ENCODE measurements around the gene FAM170B. TPM values are rescaled to one million over a fixed set of nuclear protein-coding genes. Genes with fewer than 3 reads are reported as not detected.

FAM170B gene
- total and polyA plus RNA-seq, 5 donors, result not detected

GRCh38 chr10:49119746-49120145, 14.1 kb downstream of the FAM170B start:
- no peak overlapping the region for H3K4me3 ChIP-seq (ENCODE audit: low read length)
- H3K9me3 ChIP-seq (ENCODE audit: control insufficient read depth, low read length), result no peaks in the 10 kb centered on the region
- no peaks in the 10 kb centered on the region for H3K27me3 ChIP-seq (ENCODE audit: control insufficient read depth, insufficient read depth)
- 70% methylated on average over 3 of the region's 3 CpGs for WGBS
- ATAC-seq (no peak), DNase-seq (no peak)
- no peak overlapping the region for H3K27ac ChIP-seq (ENCODE audit: low read length)
- intact Hi-C loops (cut with DNase I), result loop anchor here in 2 of 4 donors (10.0 kb wide), 1 partner anchor 115 kb away; no protein-coding TSS in a partner anchor
- H3K4me1 ChIP-seq (ENCODE audit: control insufficient read depth, insufficient read depth, low read length), result no peaks in the 10 kb centered on the region

GRCh38 chr10:49118430-49119074, 15.3 kb downstream of the FAM170B start:
- DNase-seq (no peak), ATAC-seq (no peak)
- WGBS, result 43% methylated on average over 6 of the region's 6 CpGs
- intact Hi-C loops (cut with DNase I), result loop anchor here in 2 of 4 donors (10.0 kb wide), 1 partner anchor 114 kb away; no protein-coding TSS in a partner anchor
- H3K27me3 ChIP-seq (ENCODE audit: control insufficient read depth, insufficient read depth), result no peaks in the 10 kb centered on the region
- peaks cover 4% of the 10 kb centered on the region for H3K4me1 ChIP-seq (ENCODE audit: control insufficient read depth, insufficient read depth, low read length)
- no peak overlapping the region for H3K4me3 ChIP-seq (ENCODE audit: low read length)
- H3K9me3 ChIP-seq (ENCODE audit: control insufficient read depth, low read length), result no peaks in the 10 kb centered on the region
- no peak overlapping the region for H3K27ac ChIP-seq (ENCODE audit: low read length)

GRCh38 chr10:49117376-49118070, 16.3 kb downstream of the FAM170B start:
- intact Hi-C loops (cut with DNase I), result loop anchor here in 2 of 4 donors (10.0 kb wide), 1 partner anchor 113 kb away; no protein-coding TSS in a partner anchor
- no peak for ATAC-seq
- 67% methylated on average over 4 of the region's 4 CpGs for WGBS

GRCh38 chr10:49116509-49117375, 17.1 kb downstream of the FAM170B start:
- ATAC-seq (no peak), DNase-seq (no peak)
- intact Hi-C loops (cut with DNase I), result loop anchor here in 2 of 4 donors (10.0 kb wide), 1 partner anchor 112 kb away; no protein-coding TSS in a partner anchor
- no peaks in the 10 kb centered on the region for H3K27me3 ChIP-seq (ENCODE audit: control insufficient read depth, insufficient read depth)
- peaks cover 9% of the 10 kb centered on the region for H3K4me1 ChIP-seq (ENCODE audit: control insufficient read depth, insufficient read depth, low read length)
- WGBS, result 84% methylated on average over 5 of the region's 5 CpGs
- no peaks in the 10 kb centered on the region for H3K9me3 ChIP-seq (ENCODE audit: control insufficient read depth, low read length)
- H3K4me3 ChIP-seq (ENCODE audit: low read length), result no peak overlapping the region
- H3K27ac ChIP-seq (ENCODE audit: low read length), result no peak overlapping the region

More at GRCh38 chr10:49117376-49118070, 16.3 kb downstream of the FAM170B start:
- H3K9me3 ChIP-seq (ENCODE audit: control insufficient read depth, low read length), result no peaks in the 10 kb centered on the region
- no peak overlapping the region for H3K27ac ChIP-seq (ENCODE audit: low read length)
- peaks cover 6% of the 10 kb centered on the region for H3K4me1 ChIP-seq (ENCODE audit: control insufficient read depth, insufficient read depth, low read length)
- DNase-seq, result no peak
- H3K27me3 ChIP-seq (ENCODE audit: control insufficient read depth, insufficient read depth), result no peaks in the 10 kb centered on the region
- no peak overlapping the region for H3K4me3 ChIP-seq (ENCODE audit: low read length)

- Histone ChIP-seq H3K27me3 (ENCODE audit: control insufficient read depth, insufficient read depth) (no peaks in the 10 kb centered on the region), H3K4me3 (ENCODE audit: low read length) (peak overlapping the region; percentile 83), H3K27ac (ENCODE audit: low read length) (no peak overlapping the region), H3K4me1 (ENCODE audit: control insufficient read depth, insufficient read depth, low read length) (peaks cover 13% of the 10 kb centered on the region), H3K9me3 (ENCODE audit: control insufficient read depth, low read length) (no peaks in the 10 kb centered on the region)
- WGBS, result 81% methylated on average over 14 of the region's 14 CpGs
- ATAC-seq (no peak), DNase-seq (no peak)
- intact Hi-C loops (cut with DNase I), result loop anchor here in 2 of 4 donors (10.0 kb wide), 1 partner anchor 111 kb away; no protein-coding TSS in a partner anchor
These were observed 17.9 kb downstream of the FAM170B start for GRCh38 chr10:49115796-49116508.

GRCh38 chr10:49115015-49115795, 18.6 kb downstream of the FAM170B start, which contains the start of gene VSTM4:
Gene VSTM4 (minus strand): TSS chr10:49115522. CDS start chr10:49115485, 37 bp downstream.
- H3K4me1 ChIP-seq (ENCODE audit: control insufficient read depth, insufficient read depth, low read length), result peaks cover 14% of the 10 kb centered on the region
- intact Hi-C loops (cut with DNase I), result loop anchor here in 2 of 4 donors (10.0 kb wide), 1 partner anchor 110 kb away; no protein-coding TSS in a partner anchor
- H3K27ac ChIP-seq (ENCODE audit: low read length), result peak within 1 kb of the TSS; percentile 31
- 2% methylated on average over 95 of the region's 95 CpGs for WGBS
- H3K9me3 ChIP-seq (ENCODE audit: control insufficient read depth, low read length), result no peaks in the 10 kb centered on the region
- H3K27me3 ChIP-seq (ENCODE audit: control insufficient read depth, insufficient read depth), result no peaks in the 10 kb centered on the region
- peak within 1 kb of the TSS; percentile 83 for H3K4me3 ChIP-seq (ENCODE audit: low read length)
- ATAC-seq, result peak; percentile 64 to 65
- DNase-seq, result peak; percentile 60 to 89 (median 87)

GRCh38 chr10:49114718-49115014, 19.2 kb downstream of the FAM170B start:
- ATAC-seq (peak in 1 of 2 donors; percentile 12), DNase-seq (no peak)
- no peaks in the 10 kb centered on the region for H3K9me3 ChIP-seq (ENCODE audit: control insufficient read depth, low read length)
- H3K4me3 ChIP-seq (ENCODE audit: low read length), result peak overlapping the region; percentile 83
- intact Hi-C loops (cut with DNase I), result loop anchor here in 2 of 4 donors (10.0 kb wide), 1 partner anchor 110 kb away; no protein-coding TSS in a partner anchor
- peak overlapping the region; percentile 31 for H3K27ac ChIP-seq (ENCODE audit: low read length)
- peaks cover 14% of the 10 kb centered on the region for H3K4me1 ChIP-seq (ENCODE audit: control insufficient read depth, insufficient read depth, low read length)
- no peaks in the 10 kb centered on the region for H3K27me3 ChIP-seq (ENCODE audit: control insufficient read depth, insufficient read depth)
- WGBS, result 24% methylated on average over 9 of the region's 9 CpGs

- intact Hi-C loops (cut with DNase I), result loop anchor here in 2 of 4 donors (10.0 kb wide), 1 partner anchor 109 kb away; no protein-coding TSS in a partner anchor
- Histone ChIP-seq H3K27ac (ENCODE audit: low read length) (no peak overlapping the region), H3K4me1 (ENCODE audit: control insufficient read depth, insufficient read depth, low read length) (peaks cover 18% of the 10 kb centered on the region), H3K27me3 (ENCODE audit: control insufficient read depth, insufficient read depth) (no peaks in the 10 kb centered on the region), H3K4me3 (ENCODE audit: low read length) (peak overlapping the region; percentile 16), H3K9me3 (ENCODE audit: control insufficient read depth, low read length) (no peaks in the 10 kb centered on the region)
- peak in 1 of 2 donors; percentile 6 for ATAC-seq
- DNase-seq, result no peak
- WGBS, result 54% methylated on average over 3 of the region's 3 CpGs
These were observed 20.1 kb downstream of the FAM170B start for GRCh38 chr10:49113741-49114141.

- peaks cover 18% of the 10 kb centered on the region for H3K4me1 ChIP-seq (ENCODE audit: control insufficient read depth, insufficient read depth, low read length)
- no peak overlapping the region for H3K4me3 ChIP-seq (ENCODE audit: low read length)
- ATAC-seq (no peak), DNase-seq (no peak)
- H3K27me3 ChIP-seq (ENCODE audit: control insufficient read depth, insufficient read depth), result no peaks in the 10 kb centered on the region
- H3K9me3 ChIP-seq (ENCODE audit: control insufficient read depth, low read length), result no peaks in the 10 kb centered on the region
- intact Hi-C loops (cut with DNase I), result loop anchor here in 2 of 4 donors (10.0 kb wide), 1 partner anchor 108 kb away; no protein-coding TSS in a partner anchor
- 49% methylated on average over 3 of the region's 3 CpGs for WGBS
- no peak overlapping the region for H3K27ac ChIP-seq (ENCODE audit: low read length)
These were observed 21.0 kb downstream of the FAM170B start for GRCh38 chr10:49112851-49113250.

Measured in right cardiac atrium (tissue), 5 donors.